Daoy (cell line): Measurements from ENCODE around the gene FLT3. TPM values are rescaled to one million over a fixed set of nuclear protein-coding genes. Genes with fewer than 3 reads are reported as not detected.

Source experiments
- DNase-seq: peaks from one replicate; pipeline ENCODE4 v3.0.0-alpha.2; 2015; ENCODE audit warnings: low read depth
- total RNA-seq: library from RNA; depleted of rRNA; stranded (reverse); fragments of >200 nt; shearing (Covaris generic); gene quantifications from 2 replicates; pipeline ENCODE4 v1.2.3, GENCODE V29; 2014

The FLT3 gene
- total RNA-seq, 1 experiment from 2014 or later: 1.8 TPM

DNA sequence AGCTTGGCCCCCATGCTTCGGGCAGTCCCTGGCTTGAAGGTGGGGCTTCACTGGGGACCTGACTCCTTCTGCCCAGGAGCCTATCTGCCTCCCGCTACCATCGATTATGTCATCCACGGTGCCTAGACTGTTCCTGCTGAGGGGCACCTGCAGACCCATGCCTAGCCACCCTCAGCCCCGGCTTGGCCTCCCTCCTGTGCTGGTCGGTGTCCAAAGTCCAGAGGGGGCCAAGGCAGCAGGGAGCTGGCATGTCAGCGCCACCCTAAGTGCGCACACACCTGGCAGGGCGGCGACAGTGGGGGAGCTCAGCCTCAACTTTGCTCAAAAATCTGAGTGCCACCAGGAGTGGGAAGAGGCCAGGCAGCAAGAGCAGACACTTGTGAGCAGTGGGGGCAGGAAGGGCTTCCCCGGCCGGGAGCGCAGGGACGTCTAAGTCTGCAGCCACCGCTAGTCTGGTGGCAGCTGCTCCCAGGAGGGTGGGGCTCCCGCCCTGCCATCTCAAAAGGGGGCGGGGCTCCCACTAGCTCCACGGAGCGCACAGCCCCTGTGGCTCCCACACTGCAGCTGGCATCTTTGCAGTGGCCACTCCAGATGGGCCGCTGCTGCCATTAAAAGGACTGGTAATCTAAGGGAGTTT, 98.4 kb downstream of the FLT3 start:
- no peak for DNase-seq

DNA sequence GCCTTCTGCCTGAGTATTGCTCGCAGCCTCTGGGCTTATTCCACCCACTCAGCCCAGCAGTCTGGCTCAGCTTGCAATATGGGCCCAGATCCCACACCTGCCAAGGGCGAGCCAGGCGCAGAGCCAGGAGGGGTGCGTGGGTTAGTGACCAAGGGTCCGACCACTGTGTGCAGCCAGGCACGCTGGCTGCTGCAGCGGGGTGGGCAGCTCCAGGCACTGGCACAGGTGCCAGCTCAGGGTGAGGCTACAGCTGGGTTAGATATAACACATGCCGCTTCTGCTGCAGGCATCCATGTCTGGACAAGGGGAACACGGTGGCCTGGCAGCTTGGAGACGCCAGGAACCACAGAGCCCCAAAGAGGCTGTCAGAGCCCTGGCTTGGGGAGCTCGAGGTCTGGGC, 99.3 kb downstream of the FLT3 start:
- no peak for DNase-seq

DNA sequence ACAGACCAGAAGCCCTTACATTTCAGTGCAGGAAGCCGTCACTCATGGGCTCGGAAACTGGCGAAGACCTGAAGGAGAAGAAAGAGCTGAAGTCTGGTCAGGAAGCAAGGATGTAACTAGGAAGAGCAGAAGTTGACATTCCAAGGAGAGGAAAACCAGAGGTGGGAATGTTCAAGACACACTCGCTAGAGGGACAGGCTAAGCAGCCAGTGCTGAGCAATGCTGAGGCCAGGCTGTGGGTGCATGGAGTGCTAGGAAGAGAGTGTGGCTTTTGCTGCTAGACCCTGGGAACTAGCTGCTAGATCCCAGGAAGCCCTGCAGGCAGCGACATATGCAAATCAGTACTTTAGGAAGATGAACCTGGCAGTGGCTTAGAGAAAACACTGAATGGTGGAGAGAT, 99.8 kb downstream of the FLT3 start:
- no peak for DNase-seq

GRCh38 chr13:27997904-27998522, 102.4 kb downstream of the FLT3 start:
- peak; percentile 42 for DNase-seq

GRCh38 chr13:27991881-27992280, 108.5 kb downstream of the FLT3 start:
- no peak for DNase-seq

GRCh38 chr13:27988520-27988919, 111.9 kb downstream of the FLT3 start, which contains the start of gene URAD:
URAD (minus strand) TSS chr13:27988693; CDS start chr13:27988637, 56 bp downstream.
- DNase-seq: no peak

DNA sequence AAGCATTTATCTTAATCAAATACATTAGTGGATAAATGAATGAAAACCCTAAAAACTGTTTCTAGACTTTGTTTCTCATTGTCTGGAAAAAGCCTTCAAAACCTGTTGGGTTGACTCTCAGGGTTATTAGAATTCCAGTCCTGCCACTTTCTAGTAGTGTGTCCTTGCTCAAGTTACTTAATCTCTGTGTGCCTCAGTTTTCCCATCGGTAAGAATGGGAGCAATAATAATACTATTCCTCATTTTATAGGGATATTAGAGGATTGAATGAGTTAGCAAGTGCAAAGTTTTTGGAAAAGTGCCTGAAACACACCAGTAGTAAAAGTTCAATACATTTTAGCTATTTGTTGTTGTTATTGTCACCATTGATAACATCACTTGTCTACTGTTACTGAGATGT, 114.8 kb downstream of the FLT3 start:
- no peak for DNase-seq

DNA sequence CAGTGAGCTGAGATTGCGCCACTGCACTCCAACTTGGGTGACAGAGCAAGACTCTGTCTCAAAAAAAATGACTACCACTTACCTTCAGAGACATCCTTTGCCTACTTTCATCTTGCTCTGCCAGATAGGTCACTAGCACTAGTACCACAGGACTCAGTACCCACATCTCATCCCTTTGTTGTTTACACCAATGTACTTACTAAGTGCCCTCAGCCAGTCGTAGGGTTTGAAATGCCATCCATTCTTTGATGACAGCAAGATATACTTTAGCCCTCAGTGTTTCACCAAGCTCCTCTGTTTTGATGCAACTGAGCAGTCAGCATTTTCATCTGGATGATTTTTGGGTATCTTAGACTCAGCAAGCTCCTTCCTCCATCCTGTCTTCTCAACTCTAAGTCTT, 118.0 kb downstream of the FLT3 start:
- DNase-seq: no peak

GRCh38 chr13:27981006-27981708, 119.2 kb downstream of the FLT3 start:
- DNase-seq: no peak

GRCh38 chr13:27980280-27980998, 119.9 kb downstream of the FLT3 start:
- DNase-seq: no peak

GRCh38 chr13:27979765-27980279, 120.6 kb downstream of the FLT3 start:
- DNase-seq: no peak

- DNase-seq: no peak
These were observed 121.3 kb downstream of the FLT3 start for GRCh38 chr13:27979001-27979643.

GRCh38 chr13:27978301-27978968, 121.9 kb downstream of the FLT3 start:
- no peak for DNase-seq

- DNase-seq: no peak
These were observed 122.7 kb downstream of the FLT3 start for GRCh38 chr13:27977476-27978300.

DNA sequence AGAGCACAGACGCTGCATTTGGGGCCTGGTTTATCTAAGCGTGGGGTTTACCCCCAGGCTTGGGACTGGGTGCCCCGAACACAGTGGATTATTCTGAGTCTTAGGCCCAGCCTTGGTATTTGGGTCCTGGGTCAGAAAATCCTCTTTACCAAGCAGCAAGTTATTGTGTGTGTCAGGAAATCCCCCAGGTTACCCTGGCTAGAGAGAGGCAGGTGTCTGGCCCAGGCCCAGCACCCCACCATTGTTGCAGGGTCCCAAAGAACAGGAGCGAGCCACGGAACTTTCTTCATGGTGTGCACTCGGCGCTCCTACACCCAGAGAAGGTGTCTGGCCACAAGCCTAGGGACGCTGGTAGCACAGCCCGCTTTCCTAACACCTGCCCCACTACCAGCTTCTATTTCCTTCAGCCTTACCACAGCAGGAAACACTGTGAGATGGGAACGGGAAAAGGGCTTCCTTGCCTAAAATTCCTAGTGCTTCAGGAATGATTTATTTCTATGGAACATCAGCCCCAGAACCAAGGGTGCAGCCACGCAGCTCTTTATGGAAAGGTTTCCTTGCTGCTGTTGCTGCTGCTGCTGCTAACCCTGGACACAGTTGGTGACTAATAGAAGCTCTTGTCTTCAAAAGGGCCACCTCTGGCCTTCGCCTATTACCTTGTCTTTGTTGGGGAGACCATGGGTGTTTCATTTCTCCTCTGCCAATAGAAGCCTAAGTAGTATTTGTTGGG, 123.8 kb downstream of the FLT3 start:
- DNase-seq: no peak

DNA sequence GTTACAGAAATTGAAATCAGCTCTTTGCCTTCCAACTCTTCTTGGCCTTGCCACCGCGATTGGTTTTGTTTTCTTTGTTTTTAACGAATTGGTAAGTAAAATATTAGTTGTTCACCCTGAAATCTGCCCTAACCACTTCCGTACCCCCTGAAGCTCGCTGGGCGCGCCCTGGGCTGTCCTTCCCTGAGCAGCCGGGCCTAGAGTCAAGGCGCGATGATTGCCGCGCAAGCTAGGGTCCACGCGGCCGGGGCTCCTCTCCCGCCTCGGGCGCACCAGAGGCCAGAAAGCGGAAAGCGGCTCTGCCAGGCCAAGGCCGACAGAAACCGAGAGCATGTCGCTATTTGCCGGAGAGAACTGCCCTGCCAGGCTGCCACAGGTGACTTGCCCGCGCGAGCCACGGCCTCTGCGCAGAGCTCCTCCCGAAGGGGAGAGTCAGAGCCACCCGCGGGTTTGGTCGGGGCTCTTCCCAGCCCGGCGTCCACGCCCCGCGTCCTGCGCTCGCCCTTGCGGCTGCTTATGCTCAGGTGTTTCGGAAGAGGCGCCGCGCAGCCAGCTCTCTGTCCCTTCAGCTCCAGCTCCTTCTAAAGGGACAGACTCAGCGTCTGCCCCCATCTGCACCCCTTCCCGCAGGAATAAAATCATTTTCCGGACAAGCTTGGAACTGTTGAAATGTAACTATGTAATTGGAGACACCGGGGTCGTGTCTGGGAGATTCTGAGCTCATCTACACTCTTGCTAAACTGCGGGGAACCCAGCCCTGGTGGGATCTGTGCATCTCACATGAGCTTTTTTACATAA, 124.6 kb downstream of the FLT3 start:
- DNase-seq: no peak

DNA sequence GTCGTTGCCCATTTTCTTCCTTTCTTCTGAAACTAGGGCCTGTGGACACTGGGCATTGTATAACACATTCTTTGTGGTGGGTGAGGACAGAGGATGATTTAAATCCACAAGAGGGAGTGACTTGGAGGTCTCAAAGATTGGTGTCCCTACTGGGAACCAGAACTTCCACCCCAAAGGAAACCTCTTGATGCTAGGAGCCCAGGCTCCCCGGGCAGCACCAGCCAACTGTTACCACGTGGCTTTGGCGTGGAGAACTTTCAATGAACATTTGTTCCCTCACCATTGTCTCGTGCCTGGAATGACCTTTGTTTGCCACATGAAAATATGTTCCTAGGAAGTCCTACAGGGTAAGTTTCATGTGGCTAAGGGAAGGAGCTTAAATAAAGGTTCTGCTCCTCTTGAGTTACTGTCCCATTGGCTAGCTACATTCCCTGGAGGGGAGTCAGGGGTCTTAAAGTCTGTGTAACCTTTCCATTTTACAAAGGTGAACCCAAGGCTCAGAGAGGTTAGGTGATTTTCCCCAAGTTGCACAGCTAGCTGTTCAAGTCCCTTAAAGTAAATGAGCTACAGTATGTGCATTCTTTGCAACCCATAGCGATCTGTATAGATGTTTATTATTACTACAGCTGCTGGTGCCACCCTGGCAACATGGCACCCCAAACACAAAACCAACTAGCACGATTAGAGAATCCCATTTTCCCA, 126.3 kb downstream of the FLT3 start:
- no peak for DNase-seq

GRCh38 chr13:27973291-27973690, 127.1 kb downstream of the FLT3 start:
- no peak for DNase-seq
